Transverse colon (tissue), 4 donors: ENCODE measurements around the gene KRTAP9-4. TPM values are rescaled to one million over a fixed set of nuclear protein-coding genes. Genes with fewer than 3 reads are reported as not detected.

Experiments used
- DNase-seq: peaks from one replicate; pipeline ENCODE4 v3.0.0-alpha.2; 2019
- H3K27ac ChIP-seq, 4 donors: fragments of 200-600 bp; sonication (generic); 2 replicates each; pipeline ENCODE4 v1.5.1; 2016 to 2018; ENCODE audit warnings: inconsistent platforms in 4 of 4
- H3K27me3 ChIP-seq: fragments of 200-600 bp; sonication (generic); 2 replicates; pipeline ENCODE4 v1.5.1; 2017; ENCODE audit warnings: inconsistent platforms
- H3K36me3 ChIP-seq, 4 donors: fragments of 200-600 bp; sonication (generic); 2 replicates each; pipeline ENCODE4 v1.5.1; 2017 to 2019; ENCODE audit warnings: inconsistent platforms in 4 of 4
- H3K4me1 ChIP-seq, 4 donors: fragments of 200-600 bp; sonication (generic); 2 replicates each; pipeline ENCODE4 v1.5.1; 2017 to 2020; ENCODE audit warnings: inconsistent platforms in 4 of 4
- H3K4me3 ChIP-seq, 4 donors: fragments of 200-600 bp; sonication (generic); 1 replicate in 1 of 4; 2 replicates in 3 of 4; pipeline versions ENCODE4 v1.5.1 to v1.6.1; 2017 to 2019; ENCODE audit warnings: inconsistent platforms in 4 of 4
- H3K9me3 ChIP-seq, 2 donors: fragments of 200-600 bp; sonication (generic); 2 replicates each; pipeline ENCODE4 v1.5.1; 2017 to 2019; ENCODE audit warnings: inconsistent platforms in 2 of 2
- CTCF ChIP-seq, 5 experiments: fragments of 200-600 bp in 3 of 5; fragments of 450-650 bp in 2 of 5; sonication (generic) in 3 of 5; IDR thresholded peaks; 1 replicate in 2 of 5; 2 replicates in 3 of 5; pipeline ENCODE4 v1.5.1; 2016 to 2017; ENCODE audit warnings: antibody characterized with exemption in 5 of 5, inconsistent platforms in 3 of 5, mild to moderate bottlenecking in 2 of 5, moderate library complexity in 1 of 5
- EP300 ChIP-seq: sonication (generic); formaldehyde crosslinking; IDR thresholded peaks from one replicate; pipeline ENCODE4 v1.6.1; 2017; ENCODE audit warnings: antibody characterized with exemption, low read depth
- POLR2A ChIP-seq: fragments of 450-650 bp; IDR thresholded peaks from one replicate; pipeline ENCODE4 v1.6.1; 2016; ENCODE audit warnings: antibody characterized with exemption, mild to moderate bottlenecking, moderate library complexity
- POLR2AphosphoS5 ChIP-seq, 3 donors: sonication (generic); formaldehyde crosslinking; IDR thresholded peaks; one replicate each; pipeline ENCODE4 v1.6.1; 2016; ENCODE audit warnings: antibody characterized with exemption in 3 of 3
- WGBS, 2 donors: methylation state at CpG; one replicate each; pipeline ENCODE4 v1.1.5; 2018; ENCODE audit warnings: low coverage in 1 of 2; 5-methylcytosine and 5-hydroxymethylcytosine counted together
- in situ Hi-C, 4 donors: fragments of 200-750 bp; cut with MboI; loops; one replicate each; pipeline versions ENCODE4 v1.15.0 to v1.15.1; 2017; ENCODE audit warnings: low sequenced_read_pairs in 3 of 4, low pct_ligation_motif_present in 1 of 4, low pct_unique_long_range_greater_than_20kb in 1 of 4
- intact Hi-C: fragments of 100-400 bp; cut with DNase I; formaldehyde crosslinking; loops from one replicate; pipeline ENCODE4 v1.15.1; 2023; ENCODE audit warnings: low total_unique reads
- total RNA-seq, 4 donors: library from RNA; depleted of rRNA; stranded (reverse); fragments of >200 nt; gene quantifications; one replicate each; pipeline ENCODE4 v1.1.0, GENCODE V29; 2016

KRTAP9-4 gene
- total RNA-seq, 4 donors from 2014 or later: not detected

- no peak overlapping the region for H3K4me3 ChIP-seq
- 51 to 67% methylated on average over 2 to 3 of the region's 3 CpGs for WGBS, 2 donors
- in situ Hi-C loops: no loop called here
Measured at GRCh38 chr17:41284043-41284442, 34.6 kb downstream of the KRTAP9-4 start.

GRCh38 chr17:41284546-41284945, 35.1 kb downstream of the KRTAP9-4 start:
- TF ChIP-seq POLR2AphosphoS5 (IDR thresholded peaks at IDR 0.05) (no peak), EP300 (no peak), POLR2A (no peak), CTCF (IDR thresholded peaks at IDR 0.05) (no peak)
- H3K36me3 ChIP-seq: no peaks in the 10 kb centered on the region
- H3K4me3 ChIP-seq: no peak overlapping the region
- H3K27ac ChIP-seq: no peak overlapping the region
- H3K27me3 ChIP-seq: peaks cover 5% of the 10 kb centered on the region
- H3K9me3 ChIP-seq: no peaks in the 10 kb centered on the region
- 51% methylated on average over 2 of the region's 2 CpGs for WGBS, 2 donors
- in situ Hi-C loops (no loop called here), intact Hi-C loops (no loop called here)
- H3K4me1 ChIP-seq: no peaks in the 10 kb centered on the region
- no peak for DNase-seq

More at GRCh38 chr17:41284043-41284442, 34.6 kb downstream of the KRTAP9-4 start:
- TF ChIP-seq POLR2AphosphoS5 (IDR thresholded peaks at IDR 0.05) (no peak), EP300 (no peak), CTCF (IDR thresholded peaks at IDR 0.05) (no peak), POLR2A (no peak)
- H3K27me3 ChIP-seq: peaks cover 5% of the 10 kb centered on the region
- no peaks in the 10 kb centered on the region for H3K36me3 ChIP-seq
- H3K4me1 ChIP-seq: no peaks in the 10 kb centered on the region
- no peak for DNase-seq
- no peak overlapping the region for H3K27ac ChIP-seq
- intact Hi-C loops: no loop called here
- H3K9me3 ChIP-seq: no peaks in the 10 kb centered on the region

- H3K27ac ChIP-seq: no peak overlapping the region
- no peak overlapping the region for H3K4me3 ChIP-seq
- no peaks in the 10 kb centered on the region for H3K9me3 ChIP-seq
- no peak for DNase-seq
- in situ Hi-C loops: no loop called here
- no peaks in the 10 kb centered on the region for H3K4me1 ChIP-seq
- intact Hi-C loops: no loop called here
- no peak for TF ChIP-seq POLR2A
- no peak for TF ChIP-seq POLR2AphosphoS5 (IDR thresholded peaks at IDR 0.05)
- TF ChIP-seq CTCF (IDR thresholded peaks at IDR 0.05): no peak
- H3K36me3 ChIP-seq: no peaks in the 10 kb centered on the region
- 56 to 62% methylated on average over 3 of the region's 3 CpGs for WGBS, 2 donors
- peaks cover 14% of the 10 kb centered on the region for H3K27me3 ChIP-seq
Measured at GRCh38 chr17:41287050-41287449, 37.6 kb downstream of the KRTAP9-4 start.

GRCh38 chr17:41294016-41294415, 44.5 kb downstream of the KRTAP9-4 start:
- H3K36me3 ChIP-seq: no peaks in the 10 kb centered on the region
- WGBS, 2 donors: 71 to 100% methylated on average over 1 of the region's 1 CpG
- intact Hi-C loops: no loop called here
- H3K4me1 ChIP-seq: no peaks in the 10 kb centered on the region
- no peaks in the 10 kb centered on the region for H3K9me3 ChIP-seq
- no peak for TF ChIP-seq POLR2A
- no peak for TF ChIP-seq EP300
- no peak for TF ChIP-seq POLR2AphosphoS5 (IDR thresholded peaks at IDR 0.05)
- TF ChIP-seq CTCF (IDR thresholded peaks at IDR 0.05): no peak
- no peak overlapping the region for H3K4me3 ChIP-seq
- DNase-seq: no peak
- H3K27me3 ChIP-seq: peaks cover 20% of the 10 kb centered on the region
- in situ Hi-C loops: no loop called here
- H3K27ac ChIP-seq: no peak overlapping the region
